Sigmoid colon (tissue), 7 donors: ENCODE measurements around the gene LCORL. TPM values are rescaled to one million over a fixed set of nuclear protein-coding genes. Genes with fewer than 3 reads are reported as not detected.

ENCODE experiments used
- DNase-seq: peaks from one replicate; pipeline ENCODE4 v3.0.0-alpha.2; 2019
- H3K27ac ChIP-seq, 4 donors: fragments of 200-600 bp; sonication (generic); one replicate each; pipeline ENCODE4 v1.5.1; 2016 to 2019; ENCODE audit warnings: mild to moderate bottlenecking in 1 of 4
- H3K27me3 ChIP-seq, 3 donors: fragments of 200-600 bp; sonication (generic); one replicate each; pipeline ENCODE4 v1.5.1; 2019; ENCODE audit warnings: mild to moderate bottlenecking in 1 of 3
- H3K36me3 ChIP-seq, 4 donors: fragments of 200-600 bp; sonication (generic); one replicate each; pipeline ENCODE4 v1.5.1; 2016 to 2019
- H3K4me1 ChIP-seq, 4 donors: fragments of 200-600 bp; sonication (generic); one replicate each; pipeline ENCODE4 v1.5.1; 2017 to 2019
- H3K4me3 ChIP-seq, 4 donors: fragments of 200-600 bp; sonication (generic); one replicate each; pipeline ENCODE4 v1.5.1; 2017 to 2019; ENCODE audit warnings: mild to moderate bottlenecking in 2 of 4, moderate library complexity in 1 of 4
- H3K9me3 ChIP-seq, 4 donors: fragments of 200-600 bp in 3 of 4; sonication (generic) in 3 of 4; one replicate each; pipeline versions ENCODE4 v1.5.1 to v1.6.1; 2013 to 2019
- EP300 ChIP-seq, 4 donors: sonication (generic); formaldehyde crosslinking; IDR thresholded peaks; one replicate each; pipeline ENCODE4 v1.6.1; 2017; ENCODE audit warnings: antibody characterized with exemption in 4 of 4
- POLR2A ChIP-seq, 2 donors: fragments of 450-650 bp; IDR thresholded peaks; one replicate each; pipeline ENCODE4 v1.6.1; 2016; ENCODE audit warnings: antibody characterized with exemption in 2 of 2, mild to moderate bottlenecking in 2 of 2, moderate library complexity in 2 of 2
- POLR2AphosphoS5 ChIP-seq, 4 donors: sonication (generic); formaldehyde crosslinking; IDR thresholded peaks; one replicate each; pipeline ENCODE4 v1.6.1; 2017; ENCODE audit warnings: antibody characterized with exemption in 4 of 4
- WGBS, 2 donors: extraction: QIAGEN DNeasy Blood & Tissue Kit; methylation state at CpG; one replicate each; pipeline ENCODE4 v1.1.7; 2013; 5-methylcytosine and 5-hydroxymethylcytosine counted together
- intact Hi-C: fragments of 100-400 bp; cut with DNase I; formaldehyde crosslinking; loops from one replicate; pipeline ENCODE4 v1.15.1; 2023
- polyA plus RNA-seq, 3 donors: library from polyadenylated mRNA; stranded (reverse); fragments of 200-250 nt; gene quantifications; one replicate each; pipeline ENCODE4 v1.2.3, GENCODE V29; 2013
- total RNA-seq, 4 donors: library from RNA; depleted of rRNA; stranded (reverse); fragments of >200 nt; gene quantifications; one replicate each; pipeline ENCODE4 v1.1.0, GENCODE V29; 2016
- TF ChIP-seq, protein P1 (sequence below), 4 experiments: fragments of 450-650 bp in 3 of 4; fragments of 200-600 bp in 1 of 4; IDR thresholded peaks; one replicate each; pipeline ENCODE4 v1.5.1; 2016 to 2019; ENCODE audit warnings: antibody characterized with exemption in 4 of 4, mild to moderate bottlenecking in 3 of 4, moderate library complexity in 2 of 4
- donor health status: healthy with polysubstance abuse.
- donor health status: Bipolar disorder and iron deficiency.
- donor health status: healthy.

LCORL gene
- total and polyA plus RNA-seq, 7 donors, result 3.2 to 46.0 (median 27.5) TPM

DNA sequence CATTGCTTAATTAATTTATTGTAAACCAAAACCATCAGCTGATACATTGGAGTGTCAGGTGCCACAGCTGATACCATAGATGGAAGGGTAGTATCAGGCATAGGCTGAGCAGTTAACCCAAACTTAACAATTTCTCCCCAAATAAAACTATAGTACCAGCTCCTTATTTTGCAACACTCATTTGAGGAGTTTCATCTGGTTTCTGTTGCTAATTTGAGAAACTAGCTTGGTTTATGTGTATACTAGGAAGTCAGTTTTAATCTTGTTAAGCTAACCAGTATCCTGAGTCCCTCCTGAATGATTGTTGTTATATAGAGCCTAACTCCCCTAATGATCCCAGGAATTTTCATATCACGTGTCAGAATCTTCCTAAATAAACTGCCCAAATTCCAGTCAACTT lies 223.7 kb downstream of the LCORL start:
- Histone ChIP-seq H3K4me3 (no peak overlapping the region), H3K4me1 (no peaks in the 10 kb centered on the region), H3K9me3 (no peaks in the 10 kb centered on the region), H3K36me3 (peaks cover 0 to 26% (median under 1%) of the 10 kb centered on the region in 4 donors), H3K27ac (no peak overlapping the region), H3K27me3 (no peaks in the 10 kb centered on the region)
- intact Hi-C loops, result no loop called here
- DNase-seq, result no peak
- WGBS, 2 donors, result 97 to 100% methylated on average over 1 of the region's 1 CpG
- TF ChIP-seq, protein P1, sequence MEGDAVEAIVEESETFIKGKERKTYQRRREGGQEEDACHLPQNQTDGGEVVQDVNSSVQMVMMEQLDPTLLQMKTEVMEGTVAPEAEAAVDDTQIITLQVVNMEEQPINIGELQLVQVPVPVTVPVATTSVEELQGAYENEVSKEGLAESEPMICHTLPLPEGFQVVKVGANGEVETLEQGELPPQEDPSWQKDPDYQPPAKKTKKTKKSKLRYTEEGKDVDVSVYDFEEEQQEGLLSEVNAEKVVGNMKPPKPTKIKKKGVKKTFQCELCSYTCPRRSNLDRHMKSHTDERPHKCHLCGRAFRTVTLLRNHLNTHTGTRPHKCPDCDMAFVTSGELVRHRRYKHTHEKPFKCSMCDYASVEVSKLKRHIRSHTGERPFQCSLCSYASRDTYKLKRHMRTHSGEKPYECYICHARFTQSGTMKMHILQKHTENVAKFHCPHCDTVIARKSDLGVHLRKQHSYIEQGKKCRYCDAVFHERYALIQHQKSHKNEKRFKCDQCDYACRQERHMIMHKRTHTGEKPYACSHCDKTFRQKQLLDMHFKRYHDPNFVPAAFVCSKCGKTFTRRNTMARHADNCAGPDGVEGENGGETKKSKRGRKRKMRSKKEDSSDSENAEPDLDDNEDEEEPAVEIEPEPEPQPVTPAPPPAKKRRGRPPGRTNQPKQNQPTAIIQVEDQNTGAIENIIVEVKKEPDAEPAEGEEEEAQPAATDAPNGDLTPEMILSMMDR (IDR thresholded peaks at IDR 0.05), result no peak
- TF ChIP-seq EP300 (IDR thresholded peaks at IDR 0.05), result no peak
- no peak for TF ChIP-seq POLR2A (IDR thresholded peaks at IDR 0.05)
- no peak for TF ChIP-seq POLR2AphosphoS5 (IDR thresholded peaks at IDR 0.05)

DNA sequence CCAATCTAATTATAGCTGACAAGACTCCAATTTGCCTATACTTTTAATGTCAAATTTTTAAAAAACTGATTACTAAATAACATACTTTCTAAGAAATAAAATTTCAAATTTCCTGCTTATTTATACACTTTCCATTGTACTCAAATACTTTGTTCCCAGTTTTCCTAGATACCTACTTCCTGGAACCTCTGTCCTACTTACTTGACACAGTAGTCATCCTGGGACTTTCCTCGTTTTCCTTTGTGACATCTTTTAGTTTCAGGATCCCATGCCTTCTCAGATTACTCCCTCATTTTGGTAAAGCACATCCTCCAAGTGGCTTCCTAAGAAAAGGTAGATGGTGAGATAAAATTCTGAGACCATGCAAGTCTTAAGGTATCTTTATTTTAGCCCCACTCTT lies 226.8 kb downstream of the LCORL start:
- H3K9me3 ChIP-seq, result no peaks in the 10 kb centered on the region
- no peaks in the 10 kb centered on the region for H3K27me3 ChIP-seq
- TF ChIP-seq EP300 (IDR thresholded peaks at IDR 0.05) (no peak), POLR2A (IDR thresholded peaks at IDR 0.05) (no peak), POLR2AphosphoS5 (IDR thresholded peaks at IDR 0.05) (no peak)
- TF ChIP-seq, protein P1 (IDR thresholded peaks at IDR 0.05), result no peak
- no peak for DNase-seq
- no peaks in the 10 kb centered on the region for H3K4me1 ChIP-seq
- H3K4me3 ChIP-seq, result no peak overlapping the region
- WGBS, 2 donors, result 22 to 59% methylated on average over 1 of the region's 1 CpG
- intact Hi-C loops, result no loop called here
- peaks cover 0 to 6% (median 0%) of the 10 kb centered on the region in 4 donors for H3K36me3 ChIP-seq
- H3K27ac ChIP-seq, result no peak overlapping the region

Other genes starting within 250 kb of the LCORL start
- not detected for gene FAM184B, start 240.1 kb downstream of the LCORL start, total RNA-seq
- gene FAM184B, start 240.1 kb downstream of the LCORL start, polyA plus RNA-seq, result under 1 TPM; under 0.01 to 0.23 (median 0.23) TPM
- gene DCAF16, start 211.0 kb downstream of the LCORL start, total RNA-seq, result 10 to 100 TPM; 23.2 to 31.5 (median 25.9) TPM
- gene DCAF16, start 211.0 kb downstream of the LCORL start, polyA plus RNA-seq, result 10 to 100 TPM in 1 of 3 donors, 1 to 10 TPM in 2; 5.8 to 14.0 (median 8.4) TPM
- gene NCAPG, start 210.8 kb downstream of the LCORL start, total RNA-seq, result under 1 TPM; under 0.01 to 0.68 (median 0.47) TPM
- 1 to 10 TPM in 2 of 3 donors, under 1 TPM in 1; under 0.01 to 8.2 (median 2.5) TPM for gene NCAPG, start 210.8 kb downstream of the LCORL start, polyA plus RNA-seq